H9 (cell line): Measurements from ENCODE around the gene ARHGEF25. TPM values are rescaled to one million over a fixed set of nuclear protein-coding genes. Genes with fewer than 3 reads are reported as not detected.

Source experiments
- DNase-seq: peaks from one replicate; pipeline ENCODE4 v3.0.0-alpha.2; 2017
- H2AFZ ChIP-seq: one replicate; pipeline ENCODE4 v1.6.1; 2013; ENCODE audit warnings: mild to moderate bottlenecking, low read length, control low read depth, moderate library complexity
- H2AK5ac ChIP-seq: 2 replicates; pipeline ENCODE4 v1.6.1; 2013; ENCODE audit warnings: low read length, control low read depth, mixed read lengths; ENCODE audit not compliant: insufficient read length
- H2BK120ac ChIP-seq: one replicate; pipeline ENCODE4 v1.6.1; 2013; ENCODE audit warnings: low read depth, mild to moderate bottlenecking, low read length, control low read depth, inconsistent platforms; ENCODE audit not compliant: poor library complexity, severe bottlenecking
- H2BK12ac ChIP-seq: 2 replicates; pipeline ENCODE4 v1.6.1; 2013; ENCODE audit warnings: low read length, control low read depth, mixed read lengths, low read depth; ENCODE audit not compliant: insufficient read length
- H2BK15ac ChIP-seq: 2 replicates; pipeline ENCODE4 v1.6.1; 2013; ENCODE audit warnings: low read depth, low read length, control low read depth
- H2BK20ac ChIP-seq: one replicate; pipeline ENCODE4 v1.6.1; 2013; ENCODE audit warnings: low read depth, mild to moderate bottlenecking, low read length, control low read depth, inconsistent platforms; ENCODE audit not compliant: poor library complexity, severe bottlenecking
- H2BK5ac ChIP-seq: 2 replicates; pipeline ENCODE4 v1.6.1; 2013; ENCODE audit warnings: low read length, control low read depth, mixed read lengths; ENCODE audit not compliant: insufficient read length
- H3K14ac ChIP-seq: 2 replicates; pipeline ENCODE4 v1.6.1; 2013; ENCODE audit warnings: low read length, control low read depth; ENCODE audit not compliant: insufficient read depth
- H3K18ac ChIP-seq: 2 replicates; pipeline ENCODE4 v1.6.1; 2013; ENCODE audit warnings: low read depth, mild to moderate bottlenecking, mixed read lengths, low read length, control low read depth; ENCODE audit not compliant: insufficient read length
- H3K23ac ChIP-seq: 2 replicates; pipeline ENCODE4 v1.6.1; 2013; ENCODE audit warnings: low read length, control low read depth, mixed read lengths, low read depth; ENCODE audit not compliant: insufficient read length
- H3K23me2 ChIP-seq: 2 replicates; pipeline ENCODE4 v1.6.1; 2013; ENCODE audit warnings: low read depth, mild to moderate bottlenecking, mixed read lengths, low read length, control low read depth; ENCODE audit not compliant: insufficient read length, poor library complexity, severe bottlenecking
- H3K27ac ChIP-seq: 2 replicates; pipeline ENCODE4 v1.5.1; 2013; ENCODE audit warnings: low read length, control low read depth, mixed read lengths, low read depth; ENCODE audit not compliant: insufficient read length
- H3K27me3 ChIP-seq: 2 replicates; pipeline ENCODE4 v1.6.1; 2013; ENCODE audit warnings: low read length, control low read depth, inconsistent platforms; ENCODE audit not compliant: insufficient read depth
- H3K4ac ChIP-seq: 2 replicates; pipeline ENCODE4 v1.6.1; 2013; ENCODE audit warnings: low read depth, mild to moderate bottlenecking, control low read depth, inconsistent platforms, low read length, moderate library complexity
- H3K4me1 ChIP-seq: 2 replicates; pipeline ENCODE4 v1.6.1; 2013; ENCODE audit warnings: low read length, control low read depth, inconsistent platforms; ENCODE audit not compliant: insufficient read depth
- H3K4me2 ChIP-seq: 2 replicates; pipeline ENCODE4 v1.6.1; 2013; ENCODE audit warnings: low read length, control low read depth, mixed read lengths; ENCODE audit not compliant: insufficient read length, insufficient read depth
- H3K56ac ChIP-seq: 2 replicates; pipeline ENCODE4 v1.6.1; 2013; ENCODE audit warnings: low read depth, mild to moderate bottlenecking, mixed read lengths, low read length, control low read depth; ENCODE audit not compliant: insufficient read length
- H3K79me1 ChIP-seq: 2 replicates; pipeline ENCODE4 v1.6.1; 2013; ENCODE audit warnings: low read depth, mild to moderate bottlenecking, moderate library complexity, low read length, control low read depth, inconsistent platforms; ENCODE audit not compliant: insufficient read depth, poor library complexity, severe bottlenecking
- H3K79me2 ChIP-seq: 2 replicates; pipeline ENCODE4 v1.6.1; 2013; ENCODE audit warnings: low read length, control low read depth, inconsistent platforms; ENCODE audit not compliant: insufficient read depth
- H3K9ac ChIP-seq: 2 replicates; pipeline ENCODE4 v1.6.1; 2013; ENCODE audit warnings: low read length, control low read depth, mixed read lengths; ENCODE audit not compliant: insufficient read length; ENCODE audit errors: extremely low read depth
- H3K9me3 ChIP-seq: one replicate; pipeline ENCODE4 v1.6.1; 2013; ENCODE audit warnings: low read depth, low read length, inconsistent platforms; ENCODE audit not compliant: control insufficient read depth
- H3T11ph ChIP-seq: one replicate; pipeline ENCODE4 v1.6.1; 2013; ENCODE audit warnings: mild to moderate bottlenecking, low read length, control low read depth, inconsistent platforms
- H4K20me1 ChIP-seq: one replicate; pipeline ENCODE4 v1.6.1; 2013; ENCODE audit not compliant: control insufficient read depth, insufficient read length, insufficient read depth
- H4K5ac ChIP-seq: 2 replicates; pipeline ENCODE4 v1.6.1; 2013; ENCODE audit warnings: low read depth, mild to moderate bottlenecking, mixed read lengths, low read length, control low read depth; ENCODE audit not compliant: insufficient read length
- H4K8ac ChIP-seq: replicated peaks from 2 replicates; pipeline ENCODE4 v1.6.1; 2013; ENCODE audit warnings: low read length, control low read depth, mixed read lengths, low read depth; ENCODE audit not compliant: insufficient read length
- H4K91ac ChIP-seq: 2 replicates; pipeline ENCODE4 v1.6.1; 2013; ENCODE audit warnings: low read depth, mild to moderate bottlenecking, moderate library complexity, mixed read lengths, low read length, control low read depth; ENCODE audit not compliant: insufficient read length
- H3K27ac Mint-ChIP-seq, 3 experiments: 2 replicates in 2 of 3; 3 replicates in 1 of 3; pipeline ENCODE4 v1.8.0; 2020 to 2021; ENCODE audit warnings: mixed read lengths in 3 of 3, mild to moderate bottlenecking in 1 of 3, moderate library complexity in 1 of 3
- H3K27me3 Mint-ChIP-seq: 2 replicates; pipeline ENCODE4 v1.8.0; 2021; ENCODE audit warnings: low read depth, mild to moderate bottlenecking, moderate library complexity, mixed read lengths
- H3K36me3 Mint-ChIP-seq, 3 experiments: 2 replicates in 2 of 3; 3 replicates in 1 of 3; pipeline ENCODE4 v1.8.0; 2020 to 2021; ENCODE audit warnings: low read depth in 3 of 3, mixed read lengths in 3 of 3; ENCODE audit not compliant: insufficient read depth in 1 of 3
- H3K4me1 Mint-ChIP-seq, 2 experiments: 2 replicates each; pipeline ENCODE4 v1.8.0; 2020; ENCODE audit warnings: mixed read lengths in 2 of 2
- H3K4me3 Mint-ChIP-seq, 2 experiments: 2 replicates in 1 of 2; 3 replicates in 1 of 2; pipeline ENCODE4 v1.8.0; 2020 to 2021; ENCODE audit warnings: mild to moderate bottlenecking in 2 of 2, mixed read lengths in 2 of 2, moderate library complexity in 1 of 2
- H3K9me3 Mint-ChIP-seq, 2 experiments: 2 replicates in 1 of 2; 3 replicates in 1 of 2; pipeline ENCODE4 v1.8.0; 2020; ENCODE audit warnings: mild to moderate bottlenecking in 2 of 2, mixed read lengths in 2 of 2, moderate library complexity in 1 of 2
- WGBS: extraction: QIAGEN DNeasy Blood & Tissue Kit; methylation state at CpG from one replicate; pipeline ENCODE4 v1.1.7; 2013; ENCODE audit warnings: missing lambda C conversion rate, low lambda C conversion rate, mixed read lengths; ENCODE audit not compliant: insufficient read length; ENCODE audit errors: extremely low coverage; 5-methylcytosine and 5-hydroxymethylcytosine counted together
- total RNA-seq: library from RNA; stranded (reverse); gene quantifications from 2 replicates; pipeline ENCODE4 v1.2.1, GENCODE V29; 2021
- TF ChIP-seq, protein P1 (sequence below): fragments of 200-600 bp; sonication (generic); conservative IDR thresholded peaks from 3 replicates; pipeline ENCODE4 v1.8.0; 2021; ENCODE audit warnings: antibody characterized with exemption, mild to moderate bottlenecking

Gene ARHGEF25
- total RNA-seq, 1 experiment from 2014 or later: 22.6 TPM

DNA sequence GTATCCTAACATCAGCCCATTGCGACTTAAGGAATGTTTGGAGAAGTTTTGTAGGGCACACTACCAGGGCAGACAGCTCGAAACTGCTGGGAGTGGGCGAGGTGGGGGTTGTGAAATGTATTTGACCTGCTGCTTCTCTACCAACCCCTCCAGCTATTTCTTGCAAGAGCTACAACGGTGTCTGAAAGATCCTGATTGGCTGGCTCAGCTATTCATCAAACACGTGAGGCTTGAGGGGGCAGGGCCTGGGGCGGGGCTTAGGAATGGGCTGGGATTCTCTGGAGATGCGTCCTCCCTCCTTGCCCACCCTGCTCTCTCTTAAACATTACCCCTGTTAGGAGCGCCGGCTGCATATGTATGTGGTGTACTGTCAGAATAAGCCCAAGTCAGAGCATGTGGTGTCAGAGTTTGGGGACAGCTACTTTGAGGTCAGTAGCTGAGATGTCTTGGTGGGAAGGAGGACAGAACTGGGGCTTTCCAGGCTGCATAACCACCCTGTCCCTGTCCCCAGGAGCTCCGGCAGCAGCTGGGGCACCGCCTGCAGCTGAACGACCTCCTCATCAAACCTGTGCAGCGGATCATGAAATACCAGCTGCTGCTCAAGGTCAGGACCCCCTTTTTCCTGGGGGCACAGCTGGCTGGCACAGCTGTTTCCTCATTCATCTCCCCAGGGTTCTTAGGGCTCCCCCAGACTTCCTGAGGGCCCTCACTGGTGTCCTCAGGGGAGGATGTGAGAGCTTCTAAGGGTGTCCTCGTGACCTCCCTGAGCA lies 3.1 kb downstream of the ARHGEF25 start:
- Histone ChIP-seq H3K4me1 (no peaks in the 10 kb centered on the region), H2BK20ac (no peak overlapping the region), H2AK5ac (no peak overlapping the region), H3K27ac (no peak overlapping the region), H3K14ac (no peak overlapping the region), H4K5ac (no peak overlapping the region), H3K79me1 (no peaks in the 10 kb centered on the region), H3K9ac (no peak overlapping the region), H2BK120ac (no peak overlapping the region), H3K23ac (no peak overlapping the region), H3K27me3 (peaks cover 32% of the 10 kb centered on the region; the same call in 1 of the 2 replicates), H3T11ph (no peak overlapping the region), H3K4ac (no peak overlapping the region), H3K79me2 (no peaks in the 10 kb centered on the region), H3K56ac (no peak overlapping the region), H2BK15ac (no peak overlapping the region), H3K9me3 (no peaks in the 10 kb centered on the region), H3K18ac (no peak overlapping the region), H3K4me2 (no peak overlapping the region), H2BK5ac (no peak overlapping the region), H2AFZ (no peak overlapping the region), H2BK12ac (no peak overlapping the region), H4K20me1 (no peaks in the 10 kb centered on the region), H4K91ac (no peak overlapping the region), H3K23me2 (peaks cover 24% of the 10 kb centered on the region), H4K8ac (no peak overlapping the region)
- Mint-ChIP-seq H3K9me3 (no peaks in the 10 kb centered on the region; a peak in 1 of 5 replicates), H3K4me1 (peaks cover 24 to 31% of the 10 kb centered on the region in 2 experiments), H3K27me3 (peaks cover 48% of the 10 kb centered on the region), H3K27ac (no peak overlapping the region), H3K4me3 (peak overlapping the region in 1 of 2 experiments; percentile 54; a peak in 2 of 5 replicates), H3K36me3 (peaks cover 9 to 32% (median 17%) of the 10 kb centered on the region in 3 experiments)
- TF ChIP-seq, protein P1, sequence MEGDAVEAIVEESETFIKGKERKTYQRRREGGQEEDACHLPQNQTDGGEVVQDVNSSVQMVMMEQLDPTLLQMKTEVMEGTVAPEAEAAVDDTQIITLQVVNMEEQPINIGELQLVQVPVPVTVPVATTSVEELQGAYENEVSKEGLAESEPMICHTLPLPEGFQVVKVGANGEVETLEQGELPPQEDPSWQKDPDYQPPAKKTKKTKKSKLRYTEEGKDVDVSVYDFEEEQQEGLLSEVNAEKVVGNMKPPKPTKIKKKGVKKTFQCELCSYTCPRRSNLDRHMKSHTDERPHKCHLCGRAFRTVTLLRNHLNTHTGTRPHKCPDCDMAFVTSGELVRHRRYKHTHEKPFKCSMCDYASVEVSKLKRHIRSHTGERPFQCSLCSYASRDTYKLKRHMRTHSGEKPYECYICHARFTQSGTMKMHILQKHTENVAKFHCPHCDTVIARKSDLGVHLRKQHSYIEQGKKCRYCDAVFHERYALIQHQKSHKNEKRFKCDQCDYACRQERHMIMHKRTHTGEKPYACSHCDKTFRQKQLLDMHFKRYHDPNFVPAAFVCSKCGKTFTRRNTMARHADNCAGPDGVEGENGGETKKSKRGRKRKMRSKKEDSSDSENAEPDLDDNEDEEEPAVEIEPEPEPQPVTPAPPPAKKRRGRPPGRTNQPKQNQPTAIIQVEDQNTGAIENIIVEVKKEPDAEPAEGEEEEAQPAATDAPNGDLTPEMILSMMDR: no peak
- WGBS: no CpG with 5 or more reads among the region's 14 CpGs
- DNase-seq: peak; percentile 88
